ENCODE data around the gene OR6C74.

DNA sequence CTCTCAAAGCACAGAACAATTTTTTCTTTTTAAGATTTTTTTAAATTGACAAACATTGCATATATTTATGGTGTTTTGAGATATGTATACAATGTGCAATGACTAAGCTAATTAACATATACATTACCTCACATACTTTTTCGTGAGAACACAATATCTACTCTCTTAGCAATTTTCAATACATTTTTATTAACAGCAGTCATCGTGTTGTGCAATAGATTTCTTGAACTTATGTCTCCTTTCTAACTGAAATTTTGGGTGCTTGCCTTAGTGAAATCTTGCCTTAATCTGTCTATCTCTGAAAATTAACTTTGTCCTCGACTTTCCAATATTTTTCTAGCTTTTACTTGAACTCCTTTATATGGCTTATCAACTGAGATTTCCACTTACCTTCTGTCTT is 16.8 kb upstream of the OR6C74 start:
- TF ChIP-seq CTCF (conservative IDR thresholded peaks at IDR 0.05 in 1 of 2, IDR thresholded peaks at IDR 0.05 in 1 of 2; ENCODE audit: low read depth in 1 of 2, low read length in 2 of 2) (no peak), EZH2 (IDR thresholded peaks at IDR 0.05; ENCODE audit: low read length, missing control alignments) (no peak)
